ENCODE measurements around the gene DNAH7.
"Not testable (repeated sequence)": the region's sequence is repeated elsewhere in the genome, so short reads cannot be mapped to it uniquely, and the experiment has no call there.

DNAH7 gene

GRCh38 chr2:195709901-195710806, 358.5 kb downstream of the DNAH7 start:
- no peak for DNase-seq

DNA sequence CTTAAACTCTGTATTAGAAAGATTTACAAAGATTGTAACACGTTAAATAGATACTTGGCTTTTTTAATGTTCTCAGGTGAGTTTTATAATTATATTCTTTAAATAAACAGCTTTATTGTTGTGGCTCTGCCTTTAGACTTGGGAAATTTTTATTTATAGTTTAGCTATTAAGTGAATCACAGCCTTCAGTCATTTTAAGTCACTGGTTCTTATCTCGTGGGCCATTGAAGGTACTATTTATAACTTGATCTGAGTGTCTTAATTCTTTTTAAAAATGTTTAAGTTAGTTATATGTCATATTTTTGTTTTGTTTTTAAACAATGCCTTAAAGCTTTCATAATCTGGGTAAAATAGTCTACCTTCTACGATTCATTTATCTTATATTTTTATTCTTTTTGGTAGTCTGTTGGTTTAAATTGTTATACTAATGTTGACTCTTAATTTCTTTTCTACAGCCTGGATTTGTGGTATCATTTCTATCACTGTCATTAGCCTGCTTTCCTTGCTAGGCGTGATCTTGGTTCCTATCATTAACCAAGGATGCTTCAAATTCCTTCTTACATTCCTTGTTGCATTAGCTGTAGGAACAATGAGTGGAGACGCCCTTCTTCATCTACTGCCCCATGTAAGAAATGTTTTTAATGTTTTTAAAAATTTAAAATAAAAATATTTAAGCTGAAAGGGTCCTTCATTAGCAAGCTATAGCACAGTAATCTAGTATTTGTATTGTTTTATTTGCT, 362.3 kb downstream of the DNAH7 start:
- no peak for DNase-seq

DNA sequence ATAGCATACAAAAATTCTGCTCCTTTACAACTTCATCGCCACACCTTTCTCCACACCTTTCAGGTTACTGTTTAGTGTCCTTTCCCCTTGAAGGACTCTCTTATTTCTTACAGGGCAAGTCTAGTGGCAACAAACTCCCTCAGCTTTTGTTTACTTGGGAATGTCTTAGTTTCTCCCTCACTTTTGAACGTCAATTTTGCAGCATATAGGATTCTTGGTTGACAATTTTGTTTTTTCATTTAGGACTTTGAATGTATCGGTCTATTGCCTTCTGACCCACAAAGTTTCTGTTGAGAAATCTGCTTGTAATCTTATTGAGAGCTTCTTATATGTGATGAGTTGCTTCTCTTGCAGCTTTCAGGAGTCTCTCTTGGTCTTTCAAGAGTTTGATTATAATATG, 368.2 kb downstream of the DNAH7 start:
- no peak for DNase-seq

- DNase-seq = no peak
Measured at GRCh38 chr2:195697681-195698220, 370.9 kb downstream of the DNAH7 start.

DNA sequence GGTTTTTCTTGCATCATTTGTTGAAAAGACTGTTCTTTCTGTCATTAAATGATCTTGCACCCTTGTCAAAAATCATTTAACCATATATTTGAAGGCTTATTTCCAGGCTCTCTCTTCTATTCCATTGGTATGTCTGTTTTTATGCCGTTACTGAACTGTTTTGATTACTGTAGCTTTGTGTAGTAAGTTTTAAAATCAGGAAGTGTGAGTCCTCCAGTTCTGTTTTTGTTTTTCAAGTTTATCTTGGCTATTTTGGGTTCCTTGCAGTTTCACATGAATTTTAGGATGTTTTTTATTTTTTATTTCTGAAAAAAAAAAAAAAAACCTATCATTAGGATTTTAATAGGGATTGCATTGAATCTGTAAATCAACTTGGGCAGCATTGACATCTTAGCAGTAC, 372.6 kb downstream of the DNAH7 start:
- no peak for DNase-seq

DNA sequence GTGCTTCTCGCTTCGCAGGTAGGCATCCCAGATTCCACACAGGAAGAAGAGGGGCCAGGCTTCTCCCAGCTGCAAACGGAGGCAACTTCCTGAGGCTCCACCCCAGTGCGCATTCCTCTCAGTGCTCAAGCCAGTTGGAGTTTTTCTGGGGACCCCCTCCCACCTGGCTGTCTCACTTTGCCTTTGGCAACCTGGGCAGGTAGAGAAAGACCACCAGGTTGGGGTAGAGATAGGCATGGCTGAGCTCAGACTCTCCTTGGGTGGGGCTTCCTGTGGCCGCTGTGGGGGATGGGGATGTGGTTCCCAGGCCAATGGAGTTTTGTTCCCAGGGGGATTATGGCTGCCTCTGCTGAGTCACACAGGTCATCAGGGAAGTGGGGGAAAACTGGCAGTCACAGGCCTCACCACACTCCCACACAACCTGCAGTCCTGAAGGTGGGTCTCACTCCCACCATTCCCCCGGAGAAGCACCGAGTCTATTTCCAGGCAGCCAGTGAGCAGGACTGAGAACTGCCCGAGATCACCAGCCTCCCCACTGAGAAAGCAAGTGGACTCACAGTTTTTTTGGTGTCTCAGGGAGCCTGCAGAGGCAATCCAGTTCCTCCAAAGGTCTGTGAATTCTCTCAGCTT, 373.5 kb downstream of the DNAH7 start:
- no peak for DNase-seq

DNA sequence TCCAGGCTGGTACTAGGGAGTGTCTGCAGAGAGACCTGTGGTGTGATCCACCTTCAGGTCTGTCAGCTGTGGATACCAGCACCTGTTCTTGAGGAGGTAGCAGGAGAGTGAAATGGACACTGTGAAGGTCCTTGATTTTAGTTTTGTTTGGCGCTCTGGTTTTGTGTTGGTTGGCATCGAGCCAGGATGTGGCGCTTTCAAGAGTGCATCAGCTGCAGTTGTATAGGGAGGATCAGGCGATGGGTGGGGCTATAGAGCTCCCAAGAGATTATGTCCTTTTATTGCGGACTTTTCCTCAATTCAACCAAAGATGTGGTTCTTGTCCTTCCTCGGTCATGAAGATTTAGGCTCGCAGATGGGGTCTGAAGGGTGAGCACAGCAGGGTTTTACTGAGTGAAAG, 374.1 kb downstream of the DNAH7 start:
- DNase-seq = no peak

DNA sequence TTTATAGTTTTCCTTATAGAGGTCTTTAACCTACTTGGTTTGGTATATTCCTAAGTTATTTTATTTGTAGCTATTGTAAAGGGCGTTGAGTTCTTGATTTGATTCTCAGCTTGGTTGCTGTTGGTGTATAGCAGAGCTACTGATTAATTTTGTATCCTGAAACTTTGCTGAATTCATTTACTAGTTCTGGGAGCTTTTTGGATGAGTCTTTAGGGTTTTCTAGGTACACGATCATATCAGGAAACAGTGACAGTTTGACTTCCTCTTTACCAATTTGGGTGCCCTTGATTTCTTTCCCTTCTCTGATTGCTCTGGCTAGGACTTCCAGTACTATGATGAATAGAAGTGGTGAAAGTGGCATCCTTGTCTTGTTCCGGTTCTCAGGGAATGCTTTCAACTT, 376.1 kb downstream of the DNAH7 start:
- not testable (repeated sequence) for DNase-seq

Data from activated CD4-positive, alpha-beta T cell treated with anti-CD3 and anti-CD28 coated beads, Interleukin-2, amount 50 U/mL, for 48 hours (primary cell).